ENCODE data around the gene TMEM129.

Gene TMEM129

DNA sequence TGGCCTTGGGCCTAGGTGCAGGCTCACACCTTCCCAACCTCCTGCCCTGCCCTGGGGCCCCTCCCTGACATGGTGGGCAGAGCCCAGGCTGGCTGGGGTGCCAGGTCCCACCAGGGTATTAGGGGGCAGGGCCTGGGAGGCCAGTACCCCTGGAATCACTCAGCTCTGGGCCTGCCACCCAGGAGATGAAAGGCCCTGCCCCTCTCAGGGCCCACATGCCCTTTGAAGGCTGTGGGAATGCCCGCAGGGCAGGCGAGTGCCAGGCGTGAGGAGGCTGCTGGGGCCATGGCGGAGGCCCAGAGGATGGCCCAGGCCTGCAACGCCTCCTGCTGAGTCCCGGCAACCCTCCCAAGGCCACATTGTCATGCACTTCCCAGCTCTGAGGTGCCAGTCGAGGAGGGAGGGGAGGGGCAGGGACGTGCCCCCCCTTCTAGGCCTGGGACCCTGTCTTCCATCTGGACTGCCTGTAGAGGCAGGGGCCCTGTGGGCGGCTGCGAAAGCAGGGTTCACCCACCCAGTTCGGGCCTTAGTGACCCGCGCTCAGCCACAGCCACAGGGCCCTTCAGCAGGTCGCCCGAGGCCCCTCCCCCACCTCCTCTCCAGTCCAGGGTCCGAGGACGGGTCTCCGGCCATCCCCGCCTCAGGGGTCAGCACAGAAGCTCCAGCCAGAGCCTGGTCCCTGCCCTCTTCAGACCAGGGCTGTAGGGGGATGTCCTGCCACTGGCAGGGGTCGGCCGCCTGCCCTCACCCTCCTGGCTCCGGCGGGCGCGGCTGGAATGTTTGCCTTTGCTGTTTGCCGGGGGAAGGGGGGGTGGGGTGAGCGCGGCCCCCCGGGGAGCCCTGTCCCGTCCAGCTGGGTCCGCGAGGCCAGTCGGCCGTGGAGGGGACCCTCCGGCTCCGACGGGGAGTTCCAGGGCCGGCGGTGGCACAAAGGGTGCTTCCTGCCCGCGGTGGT, 45.3 kb upstream of the TMEM129 start (continued):
- TF ChIP-seq, protein P1, sequence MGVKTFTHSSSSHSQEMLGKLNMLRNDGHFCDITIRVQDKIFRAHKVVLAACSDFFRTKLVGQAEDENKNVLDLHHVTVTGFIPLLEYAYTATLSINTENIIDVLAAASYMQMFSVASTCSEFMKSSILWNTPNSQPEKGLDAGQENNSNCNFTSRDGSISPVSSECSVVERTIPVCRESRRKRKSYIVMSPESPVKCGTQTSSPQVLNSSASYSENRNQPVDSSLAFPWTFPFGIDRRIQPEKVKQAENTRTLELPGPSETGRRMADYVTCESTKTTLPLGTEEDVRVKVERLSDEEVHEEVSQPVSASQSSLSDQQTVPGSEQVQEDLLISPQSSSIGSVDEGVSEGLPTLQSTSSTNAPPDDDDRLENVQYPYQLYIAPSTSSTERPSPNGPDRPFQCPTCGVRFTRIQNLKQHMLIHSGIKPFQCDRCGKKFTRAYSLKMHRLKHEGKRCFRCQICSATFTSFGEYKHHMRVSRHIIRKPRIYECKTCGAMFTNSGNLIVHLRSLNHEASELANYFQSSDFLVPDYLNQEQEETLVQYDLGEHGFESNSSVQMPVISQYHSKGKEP (tag by site-specific recombination; IDR thresholded peaks at IDR 0.05) = no peak
- TF ChIP-seq, protein P2, sequence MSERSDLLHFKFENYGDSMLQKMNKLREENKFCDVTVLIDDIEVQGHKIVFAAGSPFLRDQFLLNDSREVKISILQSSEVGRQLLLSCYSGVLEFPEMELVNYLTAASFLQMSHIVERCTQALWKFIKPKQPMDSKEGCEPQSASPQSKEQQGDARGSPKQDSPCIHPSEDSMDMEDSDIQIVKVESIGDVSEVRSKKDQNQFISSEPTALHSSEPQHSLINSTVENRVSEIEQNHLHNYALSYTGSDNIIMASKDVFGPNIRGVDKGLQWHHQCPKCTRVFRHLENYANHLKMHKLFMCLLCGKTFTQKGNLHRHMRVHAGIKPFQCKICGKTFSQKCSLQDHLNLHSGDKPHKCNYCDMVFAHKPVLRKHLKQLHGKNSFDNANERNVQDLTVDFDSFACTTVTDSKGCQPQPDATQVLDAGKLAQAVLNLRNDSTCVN (tag by site-specific recombination; optimal IDR thresholded peaks at IDR 0.05) = peak; percentile 26
- peak; percentile 59 for TF ChIP-seq ZNF335 (tag by site-specific recombination; conservative IDR thresholded peaks at IDR 0.05)

DNA sequence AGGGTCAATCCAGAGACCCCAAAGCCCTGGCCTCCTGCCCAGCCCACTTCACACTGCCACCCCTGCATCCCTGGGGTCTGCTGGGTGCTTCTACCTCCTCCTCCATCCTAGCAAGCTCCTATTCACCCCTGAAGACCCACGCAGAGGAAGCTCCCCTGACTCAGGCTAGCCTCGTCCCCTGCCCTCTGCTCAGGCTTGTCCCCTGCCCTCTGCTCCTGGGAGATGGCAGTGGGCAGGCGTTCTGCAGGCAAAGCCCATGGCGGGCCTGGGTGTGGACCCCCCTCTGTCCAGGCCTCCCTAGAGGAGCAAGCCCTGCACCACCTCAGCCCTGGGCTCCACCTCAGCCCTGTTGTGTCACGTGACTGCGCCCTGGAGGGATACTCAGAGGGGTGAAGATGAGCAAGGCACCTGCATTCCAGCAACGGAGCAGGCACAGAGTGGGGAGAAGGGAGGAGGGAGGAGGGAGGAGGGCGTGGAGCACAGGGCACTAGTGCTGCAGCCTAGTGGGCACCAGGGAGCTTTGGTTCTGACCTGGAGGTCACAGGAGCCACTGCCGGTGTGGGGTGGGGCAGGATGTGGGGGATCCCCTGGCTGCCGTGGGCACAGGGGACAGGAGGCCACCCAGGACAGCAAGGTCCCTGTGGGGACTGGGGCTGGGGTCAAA, 44.4 kb upstream of the TMEM129 start:
- TF ChIP-seq, protein P3, sequence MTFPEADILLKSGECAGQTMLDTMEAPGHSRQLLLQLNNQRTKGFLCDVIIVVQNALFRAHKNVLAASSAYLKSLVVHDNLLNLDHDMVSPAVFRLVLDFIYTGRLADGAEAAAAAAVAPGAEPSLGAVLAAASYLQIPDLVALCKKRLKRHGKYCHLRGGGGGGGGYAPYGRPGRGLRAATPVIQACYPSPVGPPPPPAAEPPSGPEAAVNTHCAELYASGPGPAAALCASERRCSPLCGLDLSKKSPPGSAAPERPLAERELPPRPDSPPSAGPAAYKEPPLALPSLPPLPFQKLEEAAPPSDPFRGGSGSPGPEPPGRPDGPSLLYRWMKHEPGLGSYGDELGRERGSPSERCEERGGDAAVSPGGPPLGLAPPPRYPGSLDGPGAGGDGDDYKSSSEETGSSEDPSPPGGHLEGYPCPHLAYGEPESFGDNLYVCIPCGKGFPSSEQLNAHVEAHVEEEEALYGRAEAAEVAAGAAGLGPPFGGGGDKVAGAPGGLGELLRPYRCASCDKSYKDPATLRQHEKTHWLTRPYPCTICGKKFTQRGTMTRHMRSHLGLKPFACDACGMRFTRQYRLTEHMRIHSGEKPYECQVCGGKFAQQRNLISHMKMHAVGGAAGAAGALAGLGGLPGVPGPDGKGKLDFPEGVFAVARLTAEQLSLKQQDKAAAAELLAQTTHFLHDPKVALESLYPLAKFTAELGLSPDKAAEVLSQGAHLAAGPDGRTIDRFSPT (tag by site-specific recombination; IDR thresholded peaks at IDR 0.05) = peak; percentile 6; the same call in 1 of the 2 replicates
- TF ChIP-seq, protein P4, sequence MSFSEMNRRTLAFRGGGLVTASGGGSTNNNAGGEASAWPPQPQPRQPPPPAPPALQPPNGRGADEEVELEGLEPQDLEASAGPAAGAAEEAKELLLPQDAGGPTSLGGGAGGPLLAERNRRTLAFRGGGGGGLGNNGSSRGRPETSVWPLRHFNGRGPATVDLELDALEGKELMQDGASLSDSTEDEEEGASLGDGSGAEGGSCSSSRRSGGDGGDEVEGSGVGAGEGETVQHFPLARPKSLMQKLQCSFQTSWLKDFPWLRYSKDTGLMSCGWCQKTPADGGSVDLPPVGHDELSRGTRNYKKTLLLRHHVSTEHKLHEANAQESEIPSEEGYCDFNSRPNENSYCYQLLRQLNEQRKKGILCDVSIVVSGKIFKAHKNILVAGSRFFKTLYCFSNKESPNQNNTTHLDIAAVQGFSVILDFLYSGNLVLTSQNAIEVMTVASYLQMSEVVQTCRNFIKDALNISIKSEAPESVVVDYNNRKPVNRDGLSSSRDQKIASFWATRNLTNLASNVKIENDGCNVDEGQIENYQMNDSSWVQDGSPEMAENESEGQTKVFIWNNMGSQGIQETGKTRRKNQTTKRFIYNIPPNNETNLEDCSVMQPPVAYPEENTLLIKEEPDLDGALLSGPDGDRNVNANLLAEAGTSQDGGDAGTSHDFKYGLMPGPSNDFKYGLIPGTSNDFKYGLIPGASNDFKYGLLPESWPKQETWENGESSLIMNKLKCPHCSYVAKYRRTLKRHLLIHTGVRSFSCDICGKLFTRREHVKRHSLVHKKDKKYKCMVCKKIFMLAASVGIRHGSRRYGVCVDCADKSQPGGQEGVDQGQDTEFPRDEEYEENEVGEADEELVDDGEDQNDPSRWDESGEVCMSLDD (tag by site-specific recombination; IDR thresholded peaks at IDR 0.05) = no peak
- TF ChIP-seq, protein P5, sequence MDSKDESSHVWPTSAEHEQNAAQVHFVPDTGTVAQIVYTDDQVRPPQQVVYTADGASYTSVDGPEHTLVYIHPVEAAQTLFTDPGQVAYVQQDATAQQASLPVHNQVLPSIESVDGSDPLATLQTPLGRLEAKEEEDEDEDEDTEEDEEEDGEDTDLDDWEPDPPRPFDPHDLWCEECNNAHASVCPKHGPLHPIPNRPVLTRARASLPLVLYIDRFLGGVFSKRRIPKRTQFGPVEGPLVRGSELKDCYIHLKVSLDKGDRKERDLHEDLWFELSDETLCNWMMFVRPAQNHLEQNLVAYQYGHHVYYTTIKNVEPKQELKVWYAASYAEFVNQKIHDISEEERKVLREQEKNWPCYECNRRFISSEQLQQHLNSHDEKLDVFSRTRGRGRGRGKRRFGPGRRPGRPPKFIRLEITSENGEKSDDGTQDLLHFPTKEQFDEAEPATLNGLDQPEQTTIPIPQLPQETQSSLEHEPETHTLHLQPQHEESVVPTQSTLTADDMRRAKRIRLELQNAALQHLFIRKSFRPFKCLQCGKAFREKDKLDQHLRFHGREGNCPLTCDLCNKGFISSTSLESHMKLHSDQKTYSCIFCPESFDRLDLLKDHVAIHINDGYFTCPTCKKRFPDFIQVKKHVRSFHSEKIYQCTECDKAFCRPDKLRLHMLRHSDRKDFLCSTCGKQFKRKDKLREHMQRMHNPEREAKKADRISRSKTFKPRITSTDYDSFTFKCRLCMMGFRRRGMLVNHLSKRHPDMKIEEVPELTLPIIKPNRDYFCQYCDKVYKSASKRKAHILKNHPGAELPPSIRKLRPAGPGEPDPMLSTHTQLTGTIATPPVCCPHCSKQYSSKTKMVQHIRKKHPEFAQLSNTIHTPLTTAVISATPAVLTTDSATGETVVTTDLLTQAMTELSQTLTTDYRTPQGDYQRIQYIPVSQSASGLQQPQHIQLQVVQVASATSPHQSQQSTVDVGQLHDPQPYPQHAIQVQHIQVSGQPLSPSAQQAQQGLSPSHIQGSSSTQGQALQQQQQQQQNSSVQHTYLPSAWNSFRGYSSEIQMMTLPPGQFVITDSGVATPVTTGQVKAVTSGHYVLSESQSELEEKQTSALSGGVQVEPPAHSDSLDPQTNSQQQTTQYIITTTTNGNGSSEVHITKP (tag by site-specific recombination; IDR thresholded peaks at IDR 0.05) = peak; percentile 19; the same call in 1 of the 2 replicates
- no peak for TF ChIP-seq ZNF514 (tag by site-specific recombination; IDR thresholded peaks at IDR 0.05)
- peak; percentile 74; the same call in 1 of the 2 replicates for TF ChIP-seq ZFP3 (tag by site-specific recombination; IDR thresholded peaks at IDR 0.05; ENCODE audit: low read depth)
- peak; percentile 43; the same call in 1 of the 2 replicates for TF ChIP-seq ZNF600 (tag by site-specific recombination; IDR thresholded peaks at IDR 0.05)
- TF ChIP-seq ZBTB8A (tag by site-specific recombination; IDR thresholded peaks at IDR 0.05) = peak; percentile 45; the same call in 1 of the 2 replicates
- ChIA-PET POLR2A (interaction anchor here (1.5 kb wide), 1 partner anchor 27 kb away, joined by 5 read pairs; the partner anchor contains the start of gene FGFR3), CTCF (interaction anchor here (3.0 kb wide), 1 partner anchor 19 kb away, joined by 23 read pairs; no protein-coding TSS in a partner anchor)
- Histone ChIP-seq H3K9me3 (ENCODE audit: control insufficient read depth, insufficient read depth, low read depth, low read length) (no peaks in the 10 kb centered on the region), H3K4me3 (ENCODE audit: low read depth, low read length) (no peak overlapping the region), H3K4me1 (ENCODE audit: control insufficient read depth, insufficient read depth, low read length) (no peaks in the 10 kb centered on the region), H3K27ac (ENCODE audit: extremely low read depth, low read depth, low read length) (no peak overlapping the region), H3K36me3 (ENCODE audit: control insufficient read depth in 2 of 2, insufficient read depth in 1 of 2, low read length in 2 of 2) (no peaks in the 10 kb centered on the region)
